ENCODE measurements around the gene PLCL1.

Gene PLCL1

DNA sequence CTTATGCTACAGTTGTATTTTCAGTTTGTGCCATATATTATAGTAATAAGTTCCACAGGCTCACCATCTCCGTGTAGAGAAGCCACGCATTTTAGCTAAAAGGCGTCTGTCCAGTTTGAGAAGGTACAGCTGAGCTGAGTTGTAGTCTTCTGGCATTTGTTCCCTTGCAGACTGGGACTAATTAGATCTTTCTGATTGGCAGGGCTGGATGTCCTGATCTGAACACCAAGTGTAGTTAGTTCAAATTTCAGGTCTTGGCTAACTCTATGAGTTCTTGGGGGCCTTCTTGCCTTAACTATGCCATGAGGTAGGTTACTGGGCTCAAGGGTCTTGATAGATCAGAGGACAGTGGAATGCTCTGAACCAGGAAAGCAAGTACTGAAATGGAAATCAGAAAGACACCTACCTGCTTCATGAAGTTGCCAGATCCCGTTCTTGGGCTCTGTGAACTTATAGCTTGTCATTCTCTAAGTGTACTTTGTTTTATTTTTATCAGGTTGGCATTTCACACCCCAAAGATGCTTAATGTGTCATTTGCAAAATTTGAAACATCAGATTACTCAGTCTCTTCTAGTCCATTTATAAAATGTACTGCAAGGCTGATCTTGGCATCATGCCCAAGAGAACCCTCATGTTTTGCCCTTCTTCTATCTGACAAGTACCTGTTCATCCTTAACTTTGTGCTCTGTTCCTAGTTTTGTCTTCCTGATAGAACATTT lies 93.7 kb downstream of the PLCL1 start:
- H3K36me3 Mint-ChIP-seq (ENCODE audit: low read depth): peaks cover 2% of the 10 kb centered on the region
- H3K27ac Mint-ChIP-seq: no peak overlapping the region
- no peak for DNase-seq
- no peaks in the 10 kb centered on the region for H3K9me3 Mint-ChIP-seq
- no peak overlapping the region for H3K4me3 Mint-ChIP-seq
- H3K27me3 Mint-ChIP-seq: peaks cover 5% of the 10 kb centered on the region
- H3K4me1 Mint-ChIP-seq (ENCODE audit: low read depth): peaks cover 42% of the 10 kb centered on the region

GRCh38 chr2:197904446-197904845 lies 100.1 kb downstream of the PLCL1 start:
- Mint-ChIP-seq H3K9me3 (peaks cover 3% of the 10 kb centered on the region), H3K27ac (no peak overlapping the region), H3K36me3 (ENCODE audit: low read depth) (peaks cover 2% of the 10 kb centered on the region), H3K4me1 (ENCODE audit: low read depth) (peaks cover 40% of the 10 kb centered on the region), H3K4me3 (no peak overlapping the region), H3K27me3 (peaks cover 30% of the 10 kb centered on the region)
- DNase-seq: no peak

DNA sequence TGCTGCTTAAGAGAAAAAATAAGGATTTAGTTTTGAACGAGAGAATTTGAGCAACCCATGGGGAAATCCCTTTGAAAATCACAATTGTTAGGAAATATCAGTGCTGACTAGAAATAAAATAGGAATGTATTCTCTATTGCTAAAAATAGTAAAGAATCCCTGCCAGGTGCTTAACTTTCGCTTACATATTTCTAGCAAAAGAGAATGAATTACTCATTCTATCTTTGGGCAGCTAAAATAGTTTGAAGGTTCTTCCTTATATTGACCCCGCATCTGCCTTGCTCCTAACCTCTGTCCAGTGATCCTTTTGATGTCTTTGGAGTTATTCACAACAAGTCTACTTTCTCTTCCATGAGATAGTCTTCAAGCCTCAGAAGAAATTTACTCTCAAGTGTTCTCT lies 103.8 kb downstream of the PLCL1 start:
- Mint-ChIP-seq H3K9me3 (peaks cover 3% of the 10 kb centered on the region), H3K4me1 (ENCODE audit: low read depth) (peaks cover 35% of the 10 kb centered on the region), H3K4me3 (no peak overlapping the region), H3K27ac (no peak overlapping the region), H3K36me3 (ENCODE audit: low read depth) (peaks cover 8% of the 10 kb centered on the region), H3K27me3 (peaks cover 25% of the 10 kb centered on the region)
- no peak for DNase-seq

- no peak overlapping the region for H3K27ac Mint-ChIP-seq
- no peak for DNase-seq
- peaks cover 3% of the 10 kb centered on the region for H3K9me3 Mint-ChIP-seq
- H3K36me3 Mint-ChIP-seq (ENCODE audit: low read depth): peaks cover 8% of the 10 kb centered on the region
- no peak overlapping the region for H3K4me3 Mint-ChIP-seq
- H3K4me1 Mint-ChIP-seq (ENCODE audit: low read depth): peaks cover 33% of the 10 kb centered on the region
- peaks cover 25% of the 10 kb centered on the region for H3K27me3 Mint-ChIP-seq
Observed at GRCh38 chr2:197908990-197909776, 104.8 kb downstream of the PLCL1 start.

GRCh38 chr2:197911667-197912066 lies 107.3 kb downstream of the PLCL1 start:
- no peak overlapping the region for H3K4me3 Mint-ChIP-seq
- no peak overlapping the region for H3K27ac Mint-ChIP-seq
- peaks cover 8% of the 10 kb centered on the region for H3K36me3 Mint-ChIP-seq (ENCODE audit: low read depth)
- DNase-seq: no peak
- H3K4me1 Mint-ChIP-seq (ENCODE audit: low read depth): peaks cover 33% of the 10 kb centered on the region
- H3K9me3 Mint-ChIP-seq: no peaks in the 10 kb centered on the region
- peaks cover 14% of the 10 kb centered on the region for H3K27me3 Mint-ChIP-seq

DNA sequence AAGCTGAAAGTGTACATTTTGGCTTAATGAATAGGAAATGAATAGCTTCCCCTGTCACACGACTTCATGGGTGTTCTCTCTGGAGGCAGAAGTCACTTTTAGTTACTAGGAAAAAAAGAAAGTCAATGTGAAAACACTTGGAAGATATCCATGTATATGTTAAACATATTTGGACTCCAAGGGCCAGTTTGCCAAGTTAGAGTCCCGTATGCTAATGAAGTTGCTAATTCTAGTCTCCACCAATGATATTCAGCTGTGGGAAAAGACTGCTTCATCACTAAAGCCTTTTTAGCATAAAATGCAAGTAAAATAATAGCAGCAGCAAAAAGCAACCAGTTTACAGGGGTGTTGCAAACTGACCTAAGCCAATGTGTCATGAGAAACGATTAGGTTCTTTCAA lies 108.7 kb downstream of the PLCL1 start:
- peaks cover 2% of the 10 kb centered on the region for H3K9me3 Mint-ChIP-seq
- no peak for DNase-seq
- H3K27ac Mint-ChIP-seq: no peak overlapping the region
- H3K4me1 Mint-ChIP-seq (ENCODE audit: low read depth): peaks cover 27% of the 10 kb centered on the region
- no peak overlapping the region for H3K4me3 Mint-ChIP-seq
- peaks cover 8% of the 10 kb centered on the region for H3K36me3 Mint-ChIP-seq (ENCODE audit: low read depth)
- peaks cover 2% of the 10 kb centered on the region for H3K27me3 Mint-ChIP-seq

DNA sequence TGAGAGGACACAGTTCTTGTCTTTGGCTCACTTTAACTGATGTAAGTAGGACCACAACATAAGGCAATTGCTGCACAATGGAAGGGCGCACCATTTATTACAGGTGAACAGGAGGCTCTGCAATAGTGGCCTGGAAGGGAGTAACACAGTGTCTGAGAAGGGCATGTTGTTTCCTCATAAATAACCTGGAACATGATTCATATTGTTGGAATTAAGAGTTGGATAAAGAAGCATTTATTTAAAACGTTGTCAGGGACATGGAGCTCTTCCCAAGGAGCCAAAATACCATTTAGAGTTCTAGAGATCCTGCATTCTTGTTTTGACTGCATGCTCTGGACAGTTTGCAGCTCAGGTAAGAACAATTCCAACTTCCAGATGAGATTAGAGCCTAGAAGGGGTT lies 110.4 kb downstream of the PLCL1 start:
- Mint-ChIP-seq H3K4me3 (no peak overlapping the region), H3K9me3 (peaks cover 2% of the 10 kb centered on the region), H3K27ac (no peak overlapping the region), H3K36me3 (ENCODE audit: low read depth) (peaks cover 7% of the 10 kb centered on the region), H3K4me1 (ENCODE audit: low read depth) (peaks cover 22% of the 10 kb centered on the region), H3K27me3 (no peaks in the 10 kb centered on the region)
- DNase-seq: no peak

DNA sequence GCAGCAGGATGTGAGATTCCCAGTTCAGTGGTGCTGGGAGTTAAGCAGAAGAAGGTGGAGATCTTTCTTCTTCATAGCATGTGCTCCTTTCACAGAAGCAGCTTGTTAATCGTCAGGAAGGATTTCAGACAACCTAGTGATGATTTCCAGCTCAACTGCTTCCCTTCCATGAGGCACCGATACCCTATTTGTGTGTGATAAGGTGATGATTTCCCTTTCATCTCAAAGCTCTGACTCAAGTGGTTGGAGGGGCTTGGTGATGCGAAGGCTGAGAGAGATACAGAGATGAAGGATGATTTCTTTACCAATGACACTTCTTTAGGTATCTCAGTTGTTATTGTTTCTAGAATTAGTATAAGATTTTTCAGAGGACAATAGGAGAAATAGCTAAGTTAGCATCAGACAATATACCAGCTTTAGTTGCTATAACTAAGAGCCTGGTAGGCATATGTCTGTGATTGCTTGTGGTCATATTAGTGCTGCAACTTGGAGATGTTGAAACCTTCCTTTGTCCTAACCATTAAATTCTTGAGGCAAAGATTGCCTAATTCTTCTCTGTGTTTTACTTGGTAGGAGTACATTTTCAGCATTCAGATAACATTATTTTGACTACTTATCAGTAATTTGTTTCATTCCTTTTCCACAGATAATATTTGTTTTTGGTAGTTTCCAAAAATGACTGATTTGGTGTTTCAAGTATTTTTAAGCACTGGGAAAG lies 111.3 kb downstream of the PLCL1 start:
- Mint-ChIP-seq H3K9me3 (peaks cover 2% of the 10 kb centered on the region), H3K4me1 (ENCODE audit: low read depth) (peaks cover 23% of the 10 kb centered on the region), H3K27ac (no peak overlapping the region), H3K4me3 (no peak overlapping the region), H3K36me3 (ENCODE audit: low read depth) (peaks cover 5% of the 10 kb centered on the region), H3K27me3 (no peaks in the 10 kb centered on the region)
- no peak for DNase-seq

DNA sequence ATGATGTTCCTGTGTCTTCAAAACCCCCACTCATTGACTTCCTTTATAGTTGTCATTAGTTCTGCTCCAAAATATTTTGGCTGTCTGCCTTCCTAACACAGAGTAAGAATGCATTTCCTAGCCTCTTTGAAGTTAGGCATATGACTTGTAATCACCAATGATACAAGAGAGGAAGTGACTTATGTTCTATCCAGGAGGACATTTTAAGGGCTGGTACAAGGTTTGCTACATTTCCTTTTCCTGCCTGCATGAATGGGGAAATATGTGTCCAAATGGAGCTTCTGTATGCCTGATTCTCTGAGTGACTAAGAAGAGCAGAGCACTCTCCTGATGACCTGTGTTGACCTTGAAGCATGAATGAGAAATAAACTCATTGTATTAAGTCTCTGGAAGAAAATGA lies 115.1 kb downstream of the PLCL1 start:
- DNase-seq: no peak
- Mint-ChIP-seq H3K9me3 (peaks cover 2% of the 10 kb centered on the region), H3K4me3 (no peak overlapping the region), H3K36me3 (ENCODE audit: low read depth) (no peaks in the 10 kb centered on the region), H3K27me3 (no peaks in the 10 kb centered on the region), H3K27ac (no peak overlapping the region), H3K4me1 (ENCODE audit: low read depth) (peaks cover 27% of the 10 kb centered on the region)

DNA sequence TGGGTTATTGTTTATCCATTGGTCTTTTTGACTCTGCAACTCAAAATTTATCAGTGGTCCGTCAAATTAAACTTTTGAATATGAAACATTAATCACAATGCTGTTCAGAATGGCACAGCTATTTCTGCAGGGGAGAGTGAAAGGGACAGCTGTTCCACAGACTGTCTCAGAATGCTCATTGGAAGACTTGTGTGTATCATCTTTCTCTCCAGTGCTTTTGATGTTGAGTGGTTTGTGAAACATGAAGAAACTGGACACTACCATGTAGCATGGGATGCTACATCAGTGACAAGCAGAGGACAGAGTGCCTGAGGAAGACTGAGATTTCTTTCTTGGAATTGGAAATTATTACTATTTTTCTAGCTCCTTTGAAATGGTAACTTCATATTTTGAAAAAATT lies 115.7 kb downstream of the PLCL1 start:
- DNase-seq: no peak
- Mint-ChIP-seq H3K27ac (no peak overlapping the region), H3K4me1 (ENCODE audit: low read depth) (peaks cover 28% of the 10 kb centered on the region), H3K36me3 (ENCODE audit: low read depth) (no peaks in the 10 kb centered on the region), H3K9me3 (peaks cover 2% of the 10 kb centered on the region), H3K4me3 (no peak overlapping the region), H3K27me3 (no peaks in the 10 kb centered on the region)

GRCh38 chr2:197920592-197921201 lies 116.3 kb downstream of the PLCL1 start:
- no peak overlapping the region for H3K27ac Mint-ChIP-seq
- no peak for DNase-seq
- H3K9me3 Mint-ChIP-seq: peaks cover 2% of the 10 kb centered on the region

GRCh38 chr2:197924483-197924882 lies 120.1 kb downstream of the PLCL1 start:
- Mint-ChIP-seq H3K27me3 (no peaks in the 10 kb centered on the region), H3K4me3 (no peak overlapping the region), H3K36me3 (ENCODE audit: low read depth) (no peaks in the 10 kb centered on the region), H3K27ac (no peak overlapping the region), H3K4me1 (ENCODE audit: low read depth) (peaks cover 40% of the 10 kb centered on the region), H3K9me3 (no peaks in the 10 kb centered on the region)
- no peak for DNase-seq

More at GRCh38 chr2:197920592-197921201, 116.3 kb downstream of the PLCL1 start:
- no peaks in the 10 kb centered on the region for H3K27me3 Mint-ChIP-seq
- H3K36me3 Mint-ChIP-seq (ENCODE audit: low read depth): no peaks in the 10 kb centered on the region
- H3K4me3 Mint-ChIP-seq: no peak overlapping the region
- peaks cover 27% of the 10 kb centered on the region for H3K4me1 Mint-ChIP-seq (ENCODE audit: low read depth)

- Mint-ChIP-seq H3K9me3 (no peaks in the 10 kb centered on the region), H3K4me3 (no peak overlapping the region), H3K4me1 (ENCODE audit: low read depth) (peaks cover 36% of the 10 kb centered on the region), H3K27me3 (no peaks in the 10 kb centered on the region), H3K36me3 (ENCODE audit: low read depth) (no peaks in the 10 kb centered on the region), H3K27ac (no peak overlapping the region)
- DNase-seq: no peak
Observed at GRCh38 chr2:197925204-197925603, 120.8 kb downstream of the PLCL1 start.

GRCh38 chr2:197925976-197926375 lies 121.6 kb downstream of the PLCL1 start:
- Mint-ChIP-seq H3K9me3 (no peaks in the 10 kb centered on the region), H3K27ac (no peak overlapping the region)

More at GRCh38 chr2:197925976-197926375, 121.6 kb downstream of the PLCL1 start:
- no peak overlapping the region for H3K4me3 Mint-ChIP-seq
- peaks cover 38% of the 10 kb centered on the region for H3K4me1 Mint-ChIP-seq (ENCODE audit: low read depth)
- no peaks in the 10 kb centered on the region for H3K27me3 Mint-ChIP-seq
- no peak for DNase-seq
- H3K36me3 Mint-ChIP-seq (ENCODE audit: low read depth): no peaks in the 10 kb centered on the region

All from activated T-cell treated with anti-CD3 and anti-CD28 coated beads, Interleukin-2, amount 50 U/mL, for 24 hours (primary cell).